Ammon's horn (tissue), 1 donor: ENCODE measurements around the gene ADCY3.

Experiments used
- DNase-seq: peaks from one replicate; pipeline ENCODE4 v3.0.0-alpha.2; 2016; ENCODE audit warnings: low spot score

The ADCY3 gene

GRCh38 chr2:24830786-24831185 lies 89.3 kb downstream of the ADCY3 start:
- DNase-seq: no peak

DNA sequence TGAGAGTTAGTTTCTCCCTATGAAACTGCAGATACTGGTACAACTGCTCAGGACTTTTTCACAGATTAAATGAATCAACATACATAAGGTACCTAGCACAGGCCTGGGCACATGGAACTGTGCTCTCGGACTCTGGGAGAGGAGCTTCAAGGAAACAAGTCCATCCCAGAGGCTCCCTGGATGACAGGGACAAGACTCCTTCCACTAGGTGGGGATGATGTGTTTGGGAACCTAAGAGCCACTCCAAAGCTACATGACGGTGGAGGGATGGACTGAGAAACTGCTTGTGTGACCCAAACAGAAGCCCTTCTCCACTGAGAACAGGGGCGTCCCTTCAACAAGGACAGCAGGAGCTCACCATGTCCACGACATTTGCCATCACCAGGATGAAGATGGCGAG lies 89.7 kb downstream of the ADCY3 start:
- peak; percentile 48 for DNase-seq

- no peak for DNase-seq
These were observed 91.6 kb downstream of the ADCY3 start for GRCh38 chr2:24828238-24828996.

DNA sequence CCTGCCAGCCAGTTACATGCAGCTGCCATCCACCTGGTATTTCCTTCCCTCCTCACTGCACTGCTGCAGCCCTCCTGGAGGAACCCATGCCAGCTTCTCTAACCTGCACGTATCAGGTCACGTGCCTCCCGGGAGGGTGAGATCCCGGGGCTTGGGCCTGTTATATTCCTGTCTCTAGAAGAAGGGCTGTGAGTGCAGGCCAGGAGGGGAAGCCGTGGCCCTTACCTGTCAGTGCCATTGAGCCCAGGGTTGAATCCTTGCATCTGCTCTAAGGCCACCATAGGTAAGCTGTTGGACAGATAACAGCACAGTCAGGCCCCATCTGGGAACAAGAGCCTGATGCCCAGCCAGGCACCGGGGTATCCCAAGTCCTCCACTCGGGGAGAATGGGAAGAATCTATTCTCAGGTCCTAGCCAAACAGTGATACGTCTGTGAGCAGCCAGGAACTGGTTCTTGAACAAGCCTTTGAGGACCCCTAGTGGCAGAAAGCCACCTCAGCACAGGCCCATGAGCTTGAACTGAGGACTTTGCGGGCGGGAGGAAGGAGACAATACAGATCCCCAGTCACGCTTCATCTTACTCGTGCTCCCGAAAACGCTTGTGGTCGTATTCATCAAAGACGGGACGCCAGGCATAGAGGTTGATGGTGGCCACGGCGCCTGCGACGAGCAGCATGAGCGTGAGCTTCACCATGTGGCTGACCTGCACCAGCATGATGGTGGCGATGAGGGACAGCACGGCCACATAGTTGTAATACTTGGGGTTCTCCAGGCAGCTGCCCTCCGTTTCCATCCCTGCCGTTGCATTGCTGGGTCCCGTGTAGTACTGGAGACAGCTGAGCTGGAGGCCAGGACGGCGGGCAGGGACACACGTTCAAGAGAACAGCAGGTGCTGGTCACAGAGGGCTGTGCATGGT lies 92.5 kb downstream of the ADCY3 start:
- DNase-seq: peak; percentile 95

- DNase-seq: no peak
These were observed 93.3 kb downstream of the ADCY3 start for GRCh38 chr2:24826773-24827145.

DNA sequence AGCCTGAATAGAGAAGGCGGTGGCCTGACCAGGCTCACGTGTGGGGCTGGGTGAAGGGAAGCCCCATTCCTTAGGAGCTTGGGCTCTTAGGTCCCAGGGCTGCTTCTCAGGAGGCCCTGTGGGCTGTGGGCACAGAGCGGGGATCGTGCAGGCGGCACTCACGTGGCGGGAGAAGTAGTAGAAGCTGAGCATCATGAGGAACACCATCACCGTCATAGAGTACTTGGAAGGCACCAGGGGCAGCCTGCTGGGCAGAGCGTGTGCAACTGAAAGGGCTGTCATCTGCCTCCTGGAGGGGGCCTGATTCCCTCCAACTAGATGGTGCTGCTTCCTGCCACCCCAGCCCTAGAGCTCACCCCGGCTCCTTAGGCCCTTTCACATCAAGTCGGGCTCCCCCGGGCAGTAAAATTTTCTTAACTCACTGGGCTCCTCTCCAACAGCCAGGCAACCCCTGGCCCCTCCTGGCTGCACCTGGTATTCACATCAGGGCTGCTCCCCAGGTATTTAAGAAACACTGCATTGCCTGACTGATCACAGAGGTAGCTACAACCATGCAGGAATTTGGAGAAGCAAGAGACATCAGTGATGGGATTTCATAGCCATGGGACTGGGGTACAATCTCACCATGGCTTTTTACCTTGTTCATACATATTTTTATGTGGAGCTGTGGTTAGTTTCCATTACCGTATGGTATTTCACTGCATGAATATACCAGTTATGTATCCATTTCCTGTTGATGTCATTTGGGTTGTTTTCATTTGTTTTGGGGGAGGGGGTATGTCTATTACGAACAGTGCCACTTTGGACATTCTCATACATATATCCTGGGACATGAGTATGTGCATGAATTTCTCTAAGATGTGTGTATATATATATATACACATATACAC lies 93.9 kb downstream of the ADCY3 start:
- no peak for DNase-seq

- DNase-seq: no peak
These were observed 94.8 kb downstream of the ADCY3 start for GRCh38 chr2:24824966-24825882.

DNA sequence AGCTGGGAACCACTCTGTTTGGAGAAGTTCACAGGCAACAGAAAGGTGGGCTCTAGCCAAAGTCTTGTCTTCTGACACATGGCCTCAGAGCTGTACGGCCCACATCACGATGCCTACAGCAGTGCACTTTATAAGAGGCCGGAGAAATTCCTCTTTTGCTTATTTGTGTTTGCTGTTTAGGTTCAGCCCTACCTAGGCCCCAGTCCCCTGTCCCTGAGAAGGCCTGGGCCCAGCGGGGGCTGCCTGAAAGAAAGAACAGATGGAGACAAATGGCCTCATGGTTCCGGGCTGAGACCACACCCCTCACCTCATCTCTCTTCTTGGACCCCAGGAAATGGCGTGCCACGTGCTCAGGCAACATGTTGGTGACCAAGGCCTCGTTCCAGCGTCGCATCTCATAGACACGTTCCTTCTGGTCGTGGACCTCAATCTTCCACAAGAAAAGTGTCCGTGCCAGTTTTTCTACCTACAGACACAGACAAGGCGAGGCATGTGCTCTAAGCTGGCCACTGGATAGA lies 95.9 kb downstream of the ADCY3 start:
- no peak for DNase-seq

GRCh38 chr2:24822049-24822706 lies 97.9 kb downstream of the ADCY3 start:
- DNase-seq: peak; percentile 32

GRCh38 chr2:24821433-24821891 lies 98.6 kb downstream of the ADCY3 start:
- no peak for DNase-seq

DNA sequence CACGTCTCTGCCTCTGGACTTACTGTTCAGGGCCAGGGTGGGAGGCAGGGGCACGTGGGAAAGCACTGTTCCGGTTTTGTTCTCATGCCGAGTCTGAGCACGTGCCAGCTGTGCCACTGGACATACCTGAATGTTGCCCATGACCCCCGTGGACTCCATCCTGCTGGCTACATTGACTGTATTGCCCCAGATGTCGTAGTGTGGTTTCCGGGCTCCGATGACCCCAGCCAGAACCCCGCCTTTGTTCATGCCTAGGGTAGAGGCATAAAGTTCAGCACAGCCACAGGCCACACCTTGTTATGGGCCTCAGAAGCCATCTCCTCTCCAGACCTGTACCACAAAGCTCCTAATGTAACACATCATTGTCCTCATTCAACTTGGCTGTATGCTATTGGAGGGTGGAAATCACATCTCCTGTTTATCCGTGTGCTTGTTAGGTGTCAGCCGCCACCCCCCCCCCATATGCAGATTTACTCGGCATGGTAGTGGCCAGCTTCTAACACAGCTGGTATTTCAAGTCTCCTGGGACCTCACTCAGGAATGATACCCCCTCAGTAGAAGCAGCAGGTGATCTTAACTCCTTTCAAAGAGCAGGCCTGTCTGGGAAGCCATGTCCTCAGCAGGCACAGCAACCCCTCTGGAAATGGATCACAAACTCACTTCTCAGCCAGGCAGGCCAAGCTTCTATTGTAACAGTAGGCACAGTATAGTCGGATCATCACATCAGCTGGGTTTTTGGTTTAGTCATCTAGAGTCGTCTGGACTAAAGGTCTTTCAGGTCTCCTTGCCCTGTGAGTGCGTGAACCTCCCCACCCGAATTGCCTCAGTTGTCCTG lies 99.2 kb downstream of the ADCY3 start:
- DNase-seq: no peak

DNA sequence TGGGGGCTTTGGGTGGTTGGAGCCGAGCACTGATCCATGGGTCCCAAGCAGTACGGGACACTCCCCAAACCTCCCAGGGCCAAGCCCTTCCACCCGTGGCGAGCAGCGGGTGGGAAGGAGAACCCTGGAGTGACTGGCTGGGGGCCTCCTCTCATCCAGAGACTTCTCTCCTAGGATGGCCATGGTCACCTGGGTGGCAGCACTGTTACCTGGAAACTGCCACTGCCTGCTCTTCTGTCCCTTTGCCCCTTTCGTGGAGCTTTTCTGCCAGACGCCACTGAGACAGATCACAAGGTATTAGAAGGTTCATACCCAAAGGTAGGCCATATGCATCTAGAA lies 99.9 kb downstream of the ADCY3 start:
- DNase-seq: no peak

GRCh38 chr2:24819442-24820174 lies 100.4 kb downstream of the ADCY3 start:
- no peak for DNase-seq

GRCh38 chr2:24818721-24819167 lies 101.3 kb downstream of the ADCY3 start:
- DNase-seq: no peak

DNA sequence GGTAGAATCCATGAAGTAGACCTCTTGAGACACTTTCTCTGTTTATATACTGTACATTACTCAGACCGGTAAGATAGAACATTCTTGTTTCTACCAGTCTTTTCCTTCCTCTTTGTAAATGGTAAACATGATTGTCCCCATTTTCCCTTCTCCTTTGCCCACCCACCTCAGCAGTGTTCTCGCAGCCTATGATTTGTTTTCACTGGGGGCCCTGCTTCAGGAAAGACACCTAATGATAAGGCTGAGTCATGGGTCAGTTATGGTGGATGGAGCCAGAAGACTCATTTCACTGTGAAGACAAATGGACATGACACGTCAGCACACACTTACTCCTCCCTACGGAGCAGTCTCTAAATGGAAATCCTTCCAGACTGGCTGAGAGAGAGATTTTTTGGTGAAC lies 103.2 kb downstream of the ADCY3 start:
- DNase-seq: no peak

DNA sequence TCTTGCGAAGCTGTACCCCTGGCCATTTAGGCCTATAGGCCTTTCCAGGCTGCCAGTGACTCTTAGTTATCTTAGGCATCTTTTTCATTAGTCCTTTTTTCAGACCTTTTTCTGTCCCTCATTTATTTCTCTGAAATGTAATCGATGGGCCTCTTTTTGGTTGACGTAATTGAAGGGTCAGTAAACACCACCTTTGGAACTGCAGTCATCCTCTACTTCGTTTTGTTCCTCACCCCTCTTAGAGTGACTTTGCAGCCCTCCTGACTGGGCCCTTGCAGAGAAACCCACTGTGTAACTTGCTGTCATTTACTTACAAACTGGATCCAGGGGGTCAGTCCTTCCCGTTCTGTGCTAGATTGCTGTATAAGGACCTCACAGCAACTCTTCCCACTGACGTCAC lies 103.6 kb downstream of the ADCY3 start:
- no peak for DNase-seq

GRCh38 chr2:24815171-24815570 lies 104.9 kb downstream of the ADCY3 start:
- no peak for DNase-seq

- DNase-seq: no peak
These were observed 105.5 kb downstream of the ADCY3 start for GRCh38 chr2:24814516-24814915.

- DNase-seq: peak; percentile 72
These were observed 106.3 kb downstream of the ADCY3 start for GRCh38 chr2:24813691-24814137.
